Endothelial cell of umbilical vein (primary cell): ENCODE data around the gene EDDM3A. TPM values are rescaled to one million over a fixed set of nuclear protein-coding genes. Genes with fewer than 3 reads are reported as not detected.

Experiments
- BruUV-seq: library from RNA; stranded (reverse); fragments of 400-500 nt; replicated peaks from 2 replicates; lab custom pipeline; 2021; lab: Mats Ljungman, UMichigan
- CTCF ChIA-PET: fragments of 300-600, 350-600 bp; sonication (Branson Sonifier 250); formaldehyde crosslinking; loops from one replicate; lab custom pipeline; 2021; ENCODE audit warnings: antibody characterized with exemption, inconsistent platforms; lab: Charles Lee
- POLR2A ChIA-PET: fragments of 300-600, 350-600 bp; sonication (Branson Sonifier 250); formaldehyde crosslinking; loops from one replicate; lab custom pipeline; 2021; ENCODE audit warnings: antibody characterized with exemption, inconsistent platforms; lab: Charles Lee
- DNase-seq: peaks from one replicate; pipeline ENCODE4 v3.0.0-alpha.2; 2011; ENCODE audit warnings: low read depth, low spot score
- FAIRE-seq: peaks from 2 replicates; lab custom pipeline; 2011; peaks lifted over from hg19 to GRCh38; lab: Jason Lieb, UNC
- H2AFZ ChIP-seq: 2 replicates; pipeline ENCODE4 v1.6.0; 2012; ENCODE audit warnings: low read depth, low read length, control low read depth, inconsistent platforms
- H3K27ac ChIP-seq: 2 replicates; pipeline ENCODE4 v1.5.1; 2011; ENCODE audit warnings: low read depth, mild to moderate bottlenecking, control low read depth, low read length, moderate library complexity; ENCODE audit not compliant: insufficient read depth
- H3K27me3 ChIP-seq, 2 experiments: 2 replicates each; pipeline versions ENCODE4 v1.6.0 to v1.6.1; 2011; ENCODE audit warnings: low read length in 2 of 2, mixed read lengths in 1 of 2; ENCODE audit not compliant: control insufficient read depth in 2 of 2, insufficient read depth in 2 of 2
- H3K36me3 ChIP-seq, 2 experiments: 2 replicates in 1 of 2; 3 replicates in 1 of 2; pipeline ENCODE4 v1.5.1; 2011; ENCODE audit warnings: low read length in 2 of 2, mild to moderate bottlenecking in 1 of 2, moderate library complexity in 1 of 2; ENCODE audit not compliant: control insufficient read depth in 2 of 2, insufficient read depth in 2 of 2; ENCODE audit errors: extremely low read depth in 1 of 2
- H3K4me1 ChIP-seq: 3 replicates; pipeline ENCODE4 v1.5.1; 2011; ENCODE audit warnings: mild to moderate bottlenecking, low read length; ENCODE audit not compliant: control insufficient read depth, insufficient read depth; ENCODE audit errors: extremely low read depth
- H3K4me2 ChIP-seq: 2 replicates; pipeline ENCODE4 v1.6.1; 2011; ENCODE audit warnings: low read length, control low read depth, mixed read lengths; ENCODE audit not compliant: insufficient read depth
- H3K4me3 ChIP-seq, 3 experiments: fragments of 200-600 bp in 1 of 3; sonication (generic), shearing (Covaris generic) in 1 of 3; replicated peaks in 1 of 3; 2 replicates each; pipeline ENCODE4 v1.5.1; 2011 to 2016; ENCODE audit warnings: control low read depth in 3 of 3, low read length in 3 of 3, mild to moderate bottlenecking in 2 of 3, inconsistent platforms in 1 of 3, low read depth in 1 of 3, moderate library complexity in 1 of 3; ENCODE audit not compliant: insufficient read depth in 1 of 3
- H3K79me2 ChIP-seq: 2 replicates; pipeline ENCODE4 v1.6.0; 2012; ENCODE audit warnings: low read length, inconsistent platforms; ENCODE audit not compliant: control insufficient read depth, insufficient read depth
- H3K9ac ChIP-seq: replicated peaks from 2 replicates; pipeline ENCODE3; 2011; ENCODE audit warnings: low read length, control low read depth; ENCODE audit not compliant: insufficient read depth; ENCODE audit errors: extremely low read depth
- H3K9me1 ChIP-seq: replicated peaks from 3 replicates; pipeline ENCODE4 v1.6.0; 2011; ENCODE audit warnings: mild to moderate bottlenecking, low read length; ENCODE audit not compliant: control insufficient read depth, insufficient read depth; ENCODE audit errors: extremely low read depth
- H3K9me3 ChIP-seq: replicated peaks from 2 replicates; pipeline ENCODE4 v1.5.1; 2012; ENCODE audit warnings: low read length, inconsistent platforms; ENCODE audit not compliant: control insufficient read depth, insufficient read depth
- H4K20me1 ChIP-seq: replicated peaks from 2 replicates; pipeline ENCODE3; 2011; ENCODE audit warnings: mild to moderate bottlenecking, low read length; ENCODE audit not compliant: control insufficient read depth, insufficient read depth; ENCODE audit errors: extremely low read depth
- CTCF ChIP-seq, 2 donors: IDR thresholded peaks; 1 replicate in 1 of 2; 2 replicates in 1 of 2; pipeline ENCODE4 v1.5.1; 2011; ENCODE audit warnings: low read length in 2 of 2, mild to moderate bottlenecking in 2 of 2, moderate library complexity in 2 of 2, control low read depth in 1 of 2, inconsistent platforms in 1 of 2, low read depth in 1 of 2; ENCODE audit not compliant: insufficient read depth in 1 of 2; ENCODE audit errors: extremely low read depth in 1 of 2
- EZH2 ChIP-seq: IDR thresholded peaks from 2 replicates; pipeline ENCODE4 v1.6.1; 2012; ENCODE audit warnings: borderline replicate concordance, low read depth, mild to moderate bottlenecking, moderate library complexity, low read length, inconsistent platforms; ENCODE audit not compliant: severe bottlenecking
- FOS ChIP-seq: IDR thresholded peaks from 2 replicates; pipeline ENCODE4 v1.6.1; 2011; ENCODE audit warnings: mild to moderate bottlenecking, low read length, moderate library complexity, borderline replicate concordance; ENCODE audit not compliant: insufficient read depth
- GATA2 ChIP-seq: IDR thresholded peaks from 2 replicates; pipeline ENCODE4 v1.7.0; 2011; ENCODE audit warnings: low read depth, mild to moderate bottlenecking, moderate library complexity, mixed read lengths, low read length; ENCODE audit not compliant: insufficient read length, insufficient read depth
- JUN ChIP-seq: IDR thresholded peaks from 2 replicates; pipeline ENCODE4 v1.6.1; 2011; ENCODE audit warnings: borderline replicate concordance, low read depth; ENCODE audit not compliant: insufficient read length, insufficient read depth
- MAX ChIP-seq: IDR thresholded peaks from 2 replicates; pipeline ENCODE4 v1.6.1; 2011; ENCODE audit not compliant: insufficient read depth, insufficient read length
- MYC ChIP-seq: IDR thresholded peaks from one replicate; pipeline ENCODE4 v1.6.1; 2011; ENCODE audit warnings: mild to moderate bottlenecking, low read depth, low read length
- POLR2A ChIP-seq: IDR thresholded peaks from 2 replicates; pipeline ENCODE4 v1.6.1; 2012; ENCODE audit warnings: low read depth, mild to moderate bottlenecking, control low read depth, low read length
- POLR2AphosphoS5 ChIP-seq: IDR thresholded peaks from 2 replicates; pipeline ENCODE4 v1.6.1; 2012; ENCODE audit warnings: low read depth, mild to moderate bottlenecking, control low read depth, low read length, moderate library complexity; ENCODE audit not compliant: insufficient read depth
- dilution Hi-C: fragments of 300-500 bp; cut with MboI; formaldehyde crosslinking; loops from one replicate; pipeline ENCODE4 v1.15.0; 2019; ENCODE audit warnings: low sequenced_read_pairs; ENCODE audit not compliant: extremely low pct_ligation_motif_present
- intact Hi-C: fragments of 100-400 bp; cut with micrococcal nuclease; formaldehyde crosslinking; loops from one replicate; pipeline ENCODE4 v1.10.0; 2022
- polyA plus RNA-seq, 4 experiments: library from polyadenylated mRNA; depleted of rRNA in 3 of 4; stranded (reverse) in 3 of 4; unstranded in 1 of 4; fragments of >200 nt; gene quantifications; 2 replicates each; pipeline versions ENCODE4 v1.2.1 to v1.2.3, GENCODE V29; 2011 to 2012; ENCODE audit warnings: missing spikeins in 1 of 4
- total RNA-seq: library from RNA; stranded (reverse); gene quantifications from 2 replicates; pipeline ENCODE4 v1.2.3, GENCODE V29; 2021

EDDM3A gene
- total and polyA plus RNA-seq, 2 donors (not counting 3 experiments of a cell fraction or from before 2014, with no cell fraction given): not detected

GRCh38 chr14:20707622-20708021 is 38.1 kb upstream of the EDDM3A start:
- ChIA-PET CTCF (interaction anchor here (0.8 to 2.4 kb wide), 16 partner anchors 10 to 365 kb away, joined by 3 to 11 read pairs (median 5); partner anchors contain the start of gene PARP2), POLR2A (no interaction called here)
- Histone ChIP-seq H3K9me3 (peaks cover 2% of the 10 kb centered on the region), H3K4me3 (peak overlapping the region in 1 of 3 experiments; percentile 31), H3K79me2 (no peaks in the 10 kb centered on the region), H3K9me1 (no peaks in the 10 kb centered on the region), H2AFZ (peak overlapping the region; percentile 13), H3K4me1 (peaks cover 14% of the 10 kb centered on the region), H4K20me1 (no peaks in the 10 kb centered on the region), H3K4me2 (peak overlapping the region; percentile 71), H3K27me3 (no peaks in the 10 kb centered on the region), H3K27ac (peak overlapping the region; percentile 82), H3K36me3 (no peaks in the 10 kb centered on the region), H3K9ac (peak overlapping the region; percentile 49)
- intact Hi-C loops (loop anchor here (1.0 kb wide), 1 partner anchor 23 kb away; the partner anchor contains the start of gene RNASE4), dilution Hi-C loops (no loop called here)
- TF ChIP-seq GATA2 (peak; percentile 36), MYC (no peak), EZH2 (no peak), MAX (no peak)
- FAIRE-seq: peak; percentile 87
- peak; percentile 57 for DNase-seq
- no TSS peak for BruUV-seq

- Histone ChIP-seq H3K9me3 (peaks cover under 1% of the 10 kb centered on the region), H3K9me1 (no peaks in the 10 kb centered on the region), H3K4me1 (peaks cover 14% of the 10 kb centered on the region), H3K79me2 (no peaks in the 10 kb centered on the region), H3K36me3 (no peaks in the 10 kb centered on the region), H3K27ac (no peak overlapping the region), H4K20me1 (no peaks in the 10 kb centered on the region), H3K9ac (no peak overlapping the region), H2AFZ (no peak overlapping the region), H3K4me2 (no peak overlapping the region), H3K4me3 (no peak overlapping the region), H3K27me3 (peaks cover 0 to 4% of the 10 kb centered on the region in 2 experiments)
- DNase-seq: no peak
- BruUV-seq: no TSS peak
- dilution Hi-C loops: no loop called here
- no peak for FAIRE-seq
- TF ChIP-seq POLR2A (no peak), CTCF (IDR thresholded peaks at IDR 0.05; ENCODE audit: extremely low read depth in 1 of 2, insufficient read depth in 1 of 2, low read depth in 1 of 2, low read length in 2 of 2) (no peak), FOS (no peak), EZH2 (no peak), POLR2AphosphoS5 (no peak), JUN (no peak), MAX (no peak), GATA2 (no peak), MYC (no peak)
- POLR2A ChIA-PET: no interaction called here
- CTCF ChIA-PET: interaction anchor here (1.3 kb wide), 1 partner anchor 146 kb away, joined by 3 read pairs; no protein-coding TSS in a partner anchor
- intact Hi-C loops: no loop called here
These were observed 34.4 kb upstream of the EDDM3A start for GRCh38 chr14:20711261-20711660.
